ENCODE measurements around the gene ST8SIA2. TPM values are rescaled to one million over a fixed set of nuclear protein-coding genes. Genes with fewer than 3 reads are reported as not detected.
A peak's percentile ranks its signal among the peaks of the same experiment; 100 is the strongest.

The ST8SIA2 gene
- polyA plus RNA-seq, 1 of the 3 experiments (the other 2 are of a cell fraction), result 0.05 TPM

- peaks cover 0 to 17% of the 10 kb centered on the region in 2 experiments; a peak in 2 of 4 replicates for H3K4me1 ChIP-seq (ENCODE audit: control insufficient read depth in 1 of 2, insufficient read depth in 2 of 2, low read depth in 1 of 2, low read length in 1 of 2)
- H3F3A ChIP-seq (replicated peaks; ENCODE audit: insufficient read depth), result no peaks in the 10 kb centered on the region
- no peak overlapping the region for H2AFZ ChIP-seq (ENCODE audit: low read depth)
- no peaks in the 10 kb centered on the region for H3K36me3 ChIP-seq (replicated peaks in 1 of 2; ENCODE audit: control insufficient read depth in 1 of 2, insufficient read depth in 2 of 2, low read length in 1 of 2)
- CTCF ChIA-PET, result interaction anchor here (1.3 kb wide), 1 partner anchor 303 kb away, joined by 3 read pairs; no protein-coding TSS in a partner anchor
- no peaks in the 10 kb centered on the region for H3K9me3 ChIP-seq
- WGBS (ENCODE audit: low lambda C conversion rate), result 18% methylated on average over 1 of the region's 1 CpG
- no peak overlapping the region for H3K9ac ChIP-seq
- H3K4me3 ChIP-seq (ENCODE audit: low read depth in 2 of 2, low read length in 1 of 2), result no peak overlapping the region
- H3K9me2 ChIP-seq, result no peaks in the 10 kb centered on the region
- H4K20me1 ChIP-seq (ENCODE audit: insufficient read depth), result no peaks in the 10 kb centered on the region
- no peaks in the 10 kb centered on the region for H3K27me3 ChIP-seq (ENCODE audit: insufficient read depth)
- H3K27ac ChIP-seq (ENCODE audit: low read depth in 2 of 2, low read length in 1 of 2), result peak overlapping the region in 1 of 2 experiments; percentile 68; a peak in 2 of 4 replicates
- TF ChIP-seq RAD21 (IDR thresholded peaks at IDR 0.05; ENCODE audit: low read length) (peak; percentile 26; the same call in 1 of the 2 replicates), RCOR1 (IDR thresholded peaks at IDR 0.05; ENCODE audit: low read length) (peak; percentile 79), RXRA (IDR thresholded peaks at IDR 0.05; ENCODE audit: borderline replicate concordance, low read depth) (no peak), EP300 (IDR thresholded peaks at IDR 0.05; ENCODE audit: borderline replicate concordance in 1 of 2, low read depth in 1 of 2, low read length in 1 of 2) (peak in 1 of 2 experiments; percentile 84; a peak in 2 of 4 replicates), FOXJ3 (CRISPR knock-in tag; IDR thresholded peaks at IDR 0.05) (peak; percentile 74), GATA2 (CRISPR knock-in tag; IDR thresholded peaks at IDR 0.05) (peak; percentile 91), EZH2phosphoT487 (IDR thresholded peaks at IDR 0.05; ENCODE audit: borderline replicate concordance, low read depth) (no peak), CHD2 (IDR thresholded peaks at IDR 0.05; ENCODE audit: low read length, partially characterized antibody) (peak; percentile 59), MXI1 (IDR thresholded peaks at IDR 0.05; ENCODE audit: low read depth, low read length) (peak; percentile 62; the same call in 1 of the 2 replicates)
- no peak overlapping the region for H3K4me2 ChIP-seq
- H3K79me2 ChIP-seq (ENCODE audit: insufficient read depth), result no peaks in the 10 kb centered on the region
- peak; percentile 66 for DNase-seq
- POLR2A ChIA-PET, result interaction anchor here (1.4 to 1.5 kb wide), 2 partner anchors 9 to 41 kb away, joined by 3 to 4 read pairs; no protein-coding TSS in a partner anchor
These were observed 36.4 kb downstream of the ST8SIA2 start for GRCh38 chr15:92430069-92430440.

- DNase-seq, result no peak
- Histone ChIP-seq H4K20me1 (ENCODE audit: insufficient read depth) (no peaks in the 10 kb centered on the region), H3K9me2 (no peaks in the 10 kb centered on the region), H3K4me2 (no peak overlapping the region), H3K36me3 (replicated peaks in 1 of 2; ENCODE audit: control insufficient read depth in 1 of 2, insufficient read depth in 2 of 2, low read length in 1 of 2) (no peaks in the 10 kb centered on the region), H3K79me2 (ENCODE audit: insufficient read depth) (no peaks in the 10 kb centered on the region), H3K9me3 (no peaks in the 10 kb centered on the region), H3K4me3 (ENCODE audit: low read depth in 2 of 2, low read length in 1 of 2) (no peak overlapping the region), H2AFZ (ENCODE audit: low read depth) (no peak overlapping the region), H3K27me3 (ENCODE audit: insufficient read depth) (no peaks in the 10 kb centered on the region), H3K4me1 (ENCODE audit: control insufficient read depth in 1 of 2, insufficient read depth in 2 of 2, low read depth in 1 of 2, low read length in 1 of 2) (peaks cover 0 to 14% of the 10 kb centered on the region in 2 experiments; a peak in 2 of 4 replicates), H3K9ac (no peak overlapping the region), H3F3A (replicated peaks; ENCODE audit: insufficient read depth) (no peaks in the 10 kb centered on the region), H3K27ac (ENCODE audit: low read depth in 2 of 2, low read length in 1 of 2) (no peak overlapping the region)
- 49% methylated on average over 3 of the region's 3 CpGs for WGBS (ENCODE audit: low lambda C conversion rate)
- TF ChIP-seq SMC3 (IDR thresholded peaks at IDR 0.05; ENCODE audit: low read depth, low read length) (no peak), EP300 (IDR thresholded peaks at IDR 0.05; ENCODE audit: borderline replicate concordance in 1 of 2, low read depth in 1 of 2, low read length in 1 of 2) (no peak), NRF1 (IDR thresholded peaks at IDR 0.05; ENCODE audit: low read depth, low read length) (no peak), ZBTB33 (IDR thresholded peaks at IDR 0.05; ENCODE audit: borderline replicate concordance, low read depth) (no peak), RCOR1 (IDR thresholded peaks at IDR 0.05; ENCODE audit: low read length) (no peak)
- ChIA-PET POLR2A (no interaction called here), CTCF (no interaction called here)
These were observed 41.5 kb downstream of the ST8SIA2 start for GRCh38 chr15:92435145-92435544.
